Thymus (tissue), 11 donors: ENCODE results near the gene CACNA2D3. TPM values are rescaled to one million over a fixed set of nuclear protein-coding genes. Genes with fewer than 3 reads are reported as not detected.

Experiments used
- DNase-seq, 9 donors: peaks; one replicate each; pipeline ENCODE4 v3.0.0-alpha.2; 2013; ENCODE audit warnings: low spot score in 9 of 9, low read depth in 6 of 9, missing footprints in 1 of 9
- H3K27ac ChIP-seq, 2 donors: one replicate each; pipeline ENCODE4 v1.5.1; 2013; ENCODE audit warnings: control low read depth in 1 of 2, low read depth in 1 of 2, low read length in 1 of 2, mild to moderate bottlenecking in 1 of 2, moderate library complexity in 1 of 2
- H3K27me3 ChIP-seq, 2 donors: one replicate each; pipeline ENCODE4 v1.5.1; 2013; ENCODE audit warnings: low read length in 1 of 2; ENCODE audit not compliant: control insufficient read depth in 2 of 2, insufficient read depth in 1 of 2
- H3K36me3 ChIP-seq, 2 donors: one replicate each; pipeline ENCODE4 v1.5.1; 2013; ENCODE audit warnings: low read length in 1 of 2, mild to moderate bottlenecking in 1 of 2, moderate library complexity in 1 of 2; ENCODE audit not compliant: control insufficient read depth in 2 of 2, insufficient read depth in 2 of 2
- H3K4me1 ChIP-seq, 2 donors: one replicate each; pipeline ENCODE4 v1.5.1; 2013; ENCODE audit warnings: low read length in 2 of 2; ENCODE audit not compliant: control insufficient read depth in 2 of 2, insufficient read depth in 2 of 2
- H3K4me3 ChIP-seq, 2 donors: one replicate each; pipeline ENCODE4 v1.5.1; 2013; ENCODE audit warnings: low read length in 2 of 2, control low read depth in 1 of 2, mild to moderate bottlenecking in 1 of 2
- H3K9me3 ChIP-seq, 2 donors: one replicate each; pipeline ENCODE4 v1.5.1; 2013; ENCODE audit warnings: low read length in 1 of 2, mild to moderate bottlenecking in 1 of 2; ENCODE audit not compliant: control insufficient read depth in 2 of 2, insufficient read depth in 1 of 2
- WGBS: extraction: QIAGEN DNeasy Blood & Tissue Kit; methylation state at CpG from one replicate; pipeline ENCODE4 v1.1.7; 2013; 5-methylcytosine and 5-hydroxymethylcytosine counted together
- polyA plus RNA-seq: library from polyadenylated mRNA; stranded (reverse); fragments of 200-250 nt; gene quantifications from one replicate; pipeline ENCODE4 v1.2.3, GENCODE V29; 2013
- total RNA-seq: library from RNA; stranded (reverse); fragments of 120-200 nt; gene quantifications from one replicate; pipeline ENCODE4 v1.2.4, GENCODE V29; 2013
- donor health status: healthy.

CACNA2D3 gene
- total and polyA plus RNA-seq, 2 donors, result 1.8 to 2.1 TPM

- Histone ChIP-seq H3K36me3 (no peaks in the 10 kb centered on the region), H3K4me1 (no peaks in the 10 kb centered on the region), H3K27me3 (no peaks in the 10 kb centered on the region), H3K27ac (no peak overlapping the region), H3K4me3 (no peak overlapping the region), H3K9me3 (no peaks in the 10 kb centered on the region)
- no peak for DNase-seq
- WGBS, result 90% methylated on average over 5 of the region's 5 CpGs
Measured at GRCh38 chr3:54954521-54954920, 832.2 kb downstream of the CACNA2D3 start.

GRCh38 chr3:54955496-54955895, 833.1 kb downstream of the CACNA2D3 start:
- DNase-seq, result no peak
- no peak overlapping the region for H3K4me3 ChIP-seq
- WGBS, result 90% methylated on average over 3 of the region's 3 CpGs
- H3K36me3 ChIP-seq, result no peaks in the 10 kb centered on the region
- no peak overlapping the region for H3K27ac ChIP-seq
- H3K9me3 ChIP-seq, result no peaks in the 10 kb centered on the region
- no peaks in the 10 kb centered on the region for H3K27me3 ChIP-seq
- no peaks in the 10 kb centered on the region for H3K4me1 ChIP-seq

GRCh38 chr3:54955941-54956340, 833.6 kb downstream of the CACNA2D3 start:
- H3K27ac ChIP-seq, result no peak overlapping the region
- no peaks in the 10 kb centered on the region for H3K27me3 ChIP-seq
- H3K4me3 ChIP-seq, result no peak overlapping the region
- no peaks in the 10 kb centered on the region for H3K9me3 ChIP-seq
- H3K4me1 ChIP-seq, result no peaks in the 10 kb centered on the region
- WGBS, result 95% methylated on average over 6 of the region's 6 CpGs
- H3K36me3 ChIP-seq, result no peaks in the 10 kb centered on the region
- no peak for DNase-seq

GRCh38 chr3:54957711-54958110, 835.4 kb downstream of the CACNA2D3 start:
- Histone ChIP-seq H3K36me3 (no peaks in the 10 kb centered on the region), H3K4me1 (no peaks in the 10 kb centered on the region), H3K9me3 (no peaks in the 10 kb centered on the region), H3K4me3 (no peak overlapping the region), H3K27me3 (no peaks in the 10 kb centered on the region), H3K27ac (no peak overlapping the region)
- no peak for DNase-seq
- 84% methylated on average over 4 of the region's 4 CpGs for WGBS

GRCh38 chr3:54960082-54960481, 837.7 kb downstream of the CACNA2D3 start:
- 95% methylated on average over 1 of the region's 1 CpG for WGBS
- no peak overlapping the region for H3K27ac ChIP-seq
- no peaks in the 10 kb centered on the region for H3K36me3 ChIP-seq
- H3K9me3 ChIP-seq, result no peaks in the 10 kb centered on the region
- no peaks in the 10 kb centered on the region for H3K4me1 ChIP-seq
- no peak overlapping the region for H3K4me3 ChIP-seq
- H3K27me3 ChIP-seq, result no peaks in the 10 kb centered on the region
- DNase-seq, result no peak

- H3K9me3 ChIP-seq, result no peaks in the 10 kb centered on the region
- no peak overlapping the region for H3K27ac ChIP-seq
- DNase-seq, result no peak
- H3K27me3 ChIP-seq, result no peaks in the 10 kb centered on the region
- 73% methylated on average over 4 of the region's 4 CpGs for WGBS
- no peaks in the 10 kb centered on the region for H3K4me1 ChIP-seq
- no peaks in the 10 kb centered on the region for H3K36me3 ChIP-seq
- H3K4me3 ChIP-seq, result no peak overlapping the region
Measured at GRCh38 chr3:54960701-54961100, 838.3 kb downstream of the CACNA2D3 start.

- H3K9me3 ChIP-seq, result no peaks in the 10 kb centered on the region
- no peaks in the 10 kb centered on the region for H3K27me3 ChIP-seq
- no peaks in the 10 kb centered on the region for H3K4me1 ChIP-seq
- no peak overlapping the region for H3K4me3 ChIP-seq
- DNase-seq, result no peak
- no peak overlapping the region for H3K27ac ChIP-seq
- 93% methylated on average over 2 of the region's 2 CpGs for WGBS
- no peaks in the 10 kb centered on the region for H3K36me3 ChIP-seq
Measured at GRCh38 chr3:54962200-54962599, 839.8 kb downstream of the CACNA2D3 start.

GRCh38 chr3:54963641-54964040, 841.3 kb downstream of the CACNA2D3 start:
- no peak overlapping the region for H3K4me3 ChIP-seq
- WGBS, result 73% methylated on average over 4 of the region's 4 CpGs
- H3K4me1 ChIP-seq, result no peaks in the 10 kb centered on the region
- H3K36me3 ChIP-seq, result no peaks in the 10 kb centered on the region
- H3K9me3 ChIP-seq, result no peaks in the 10 kb centered on the region
- H3K27ac ChIP-seq, result no peak overlapping the region
- H3K27me3 ChIP-seq, result no peaks in the 10 kb centered on the region
- DNase-seq, result no peak

- no peaks in the 10 kb centered on the region for H3K4me1 ChIP-seq
- no peak overlapping the region for H3K4me3 ChIP-seq
- H3K9me3 ChIP-seq, result no peaks in the 10 kb centered on the region
- no peaks in the 10 kb centered on the region for H3K36me3 ChIP-seq
- no peak overlapping the region for H3K27ac ChIP-seq
- no peaks in the 10 kb centered on the region for H3K27me3 ChIP-seq
- no peak for DNase-seq
- 93% methylated on average over 3 of the region's 3 CpGs for WGBS
Measured at GRCh38 chr3:54964081-54964480, 841.7 kb downstream of the CACNA2D3 start.

GRCh38 chr3:54965746-54966145, 843.4 kb downstream of the CACNA2D3 start:
- WGBS, result 95% methylated on average over 6 of the region's 6 CpGs
- Histone ChIP-seq H3K9me3 (no peaks in the 10 kb centered on the region), H3K4me3 (no peak overlapping the region), H3K27ac (no peak overlapping the region), H3K4me1 (no peaks in the 10 kb centered on the region), H3K27me3 (no peaks in the 10 kb centered on the region), H3K36me3 (no peaks in the 10 kb centered on the region)
- DNase-seq, result no peak
